ENCODE data around the gene TMEM121. TPM values are rescaled to one million over a fixed set of nuclear protein-coding genes. Genes with fewer than 3 reads are reported as not detected.
A peak's percentile ranks its signal among the peaks of the same experiment; 100 is the strongest.

Gene TMEM121
- polyA plus RNA-seq, 1 of the 3 experiments (the other 2 are of a cell fraction) = 9.1 TPM

DNA sequence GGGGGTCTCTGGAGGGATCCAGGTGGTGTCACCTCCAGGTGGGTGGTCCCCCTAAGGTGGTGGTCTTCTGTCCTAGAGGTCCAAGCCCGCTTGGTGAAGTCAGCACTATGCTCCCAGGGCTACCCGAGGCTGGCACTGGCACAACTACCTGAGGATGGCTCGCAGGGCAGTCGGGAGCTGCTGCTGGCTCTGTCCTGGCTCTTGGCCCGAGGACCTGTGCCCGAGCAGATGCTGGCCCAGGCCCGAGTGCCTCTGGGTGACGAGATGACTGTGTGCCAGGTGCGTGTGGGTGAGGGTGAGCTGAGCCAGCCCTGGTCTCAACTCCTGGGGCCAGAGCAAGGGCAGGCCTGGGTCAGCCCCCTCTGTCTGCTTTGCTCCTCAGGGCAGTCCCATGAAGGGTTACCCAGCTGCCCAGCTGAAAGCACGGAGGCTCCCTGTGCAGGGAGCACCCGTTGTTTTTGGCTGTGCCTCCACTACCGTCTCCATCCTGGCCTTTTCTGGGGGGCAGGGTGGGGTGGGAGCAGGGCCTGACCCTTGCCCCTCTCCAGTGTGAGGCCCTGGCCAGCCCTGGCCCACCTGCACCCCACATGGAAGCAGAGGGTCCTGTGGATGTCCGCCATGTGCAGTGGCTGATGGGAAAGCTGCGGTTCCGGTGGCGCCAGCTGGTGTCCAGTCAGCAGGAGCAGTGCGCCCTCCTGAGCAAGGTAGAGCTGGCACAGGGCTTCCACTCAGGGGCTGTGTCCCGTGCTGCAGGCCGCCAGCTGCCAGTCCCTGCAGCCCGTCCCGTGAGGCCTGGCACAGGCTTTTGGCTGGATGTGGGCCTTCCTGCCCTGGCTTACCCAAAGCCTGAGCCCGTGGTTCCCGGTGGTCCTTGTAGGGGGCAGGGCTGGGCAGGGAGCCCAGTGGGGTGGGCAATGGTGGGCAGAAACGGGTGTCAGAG lies 34.1 kb upstream of the TMEM121 start:
- H3K9me3 ChIP-seq = no peaks in the 10 kb centered on the region
- ChIA-PET CTCF (interaction anchor here (0.7 to 5.9 kb wide), 10 partner anchors 12 to 402 kb away, joined by 3 to 135 read pairs (median 6); partner anchors contain the start of gene TMEM121), POLR2A (no interaction called here)
- H3K27me3 ChIP-seq (ENCODE audit: insufficient read depth) = no peaks in the 10 kb centered on the region
- peaks cover 5 to 19% of the 10 kb centered on the region in 2 experiments; a peak in 2 of 4 replicates for H3K4me1 ChIP-seq (ENCODE audit: control insufficient read depth in 1 of 2, insufficient read depth in 2 of 2, low read depth in 1 of 2, low read length in 1 of 2)
- peak overlapping the region in 1 of 2 experiments; percentile 73; a peak in 2 of 4 replicates for H3K27ac ChIP-seq (ENCODE audit: low read depth in 2 of 2, low read length in 1 of 2)
- no peak overlapping the region for H2AFZ ChIP-seq (ENCODE audit: low read depth)
- H3K4me2 ChIP-seq = peak overlapping the region; percentile 96; the same call in 1 of the 2 replicates
- H4K20me1 ChIP-seq (ENCODE audit: insufficient read depth) = peaks cover 11% of the 10 kb centered on the region; the same call in 1 of the 2 replicates
- peaks cover 13% of the 10 kb centered on the region; the same call in 1 of the 2 replicates for H3K79me2 ChIP-seq (ENCODE audit: insufficient read depth)
- H3K9ac ChIP-seq = no peak overlapping the region
- 75% methylated on average over 6 of the region's 24 CpGs for WGBS (ENCODE audit: low lambda C conversion rate)
- H3K9me2 ChIP-seq = no peaks in the 10 kb centered on the region
- H3K4me3 ChIP-seq (ENCODE audit: low read depth in 2 of 2, low read length in 1 of 2) = peak overlapping the region; percentile 70 to 78; a peak in 3 of 4 replicates
- no peaks in the 10 kb centered on the region for H3K36me3 ChIP-seq (replicated peaks in 1 of 2; ENCODE audit: control insufficient read depth in 1 of 2, insufficient read depth in 2 of 2, low read length in 1 of 2)
- DNase-seq = no peak
- TF ChIP-seq USF2 (IDR thresholded peaks at IDR 0.05; ENCODE audit: borderline replicate concordance, low read depth, low read length) (no peak), CHD2 (IDR thresholded peaks at IDR 0.05; ENCODE audit: low read length, partially characterized antibody) (no peak), RFX5 (IDR thresholded peaks at IDR 0.05; ENCODE audit: low read length) (no peak), TCF12 (IDR thresholded peaks at IDR 0.05) (no peak), EP300 (IDR thresholded peaks at IDR 0.05; ENCODE audit: borderline replicate concordance in 1 of 2, low read depth in 1 of 2, low read length in 1 of 2) (no peak), GATA2 (CRISPR knock-in tag; IDR thresholded peaks at IDR 0.05) (no peak), MEF2A (IDR thresholded peaks at IDR 0.05; ENCODE audit: borderline replicate concordance, low read depth) (no peak), RXRA (IDR thresholded peaks at IDR 0.05; ENCODE audit: borderline replicate concordance, low read depth) (no peak), JUND (IDR thresholded peaks at IDR 0.05) (no peak), TAF1 (IDR thresholded peaks at IDR 0.05; ENCODE audit: borderline replicate concordance, low read depth, low read length) (no peak), ELF1 (IDR thresholded peaks at IDR 0.05) (no peak), NFIC (IDR thresholded peaks at IDR 0.05; ENCODE audit: borderline replicate concordance) (no peak), YY1 (IDR thresholded peaks at IDR 0.05; ENCODE audit: low read depth) (no peak), RAD21 (IDR thresholded peaks at IDR 0.05; ENCODE audit: low read length) (no peak), SMC3 (IDR thresholded peaks at IDR 0.05; ENCODE audit: low read depth, low read length) (no peak)
- TF ChIP-seq, protein P1, sequence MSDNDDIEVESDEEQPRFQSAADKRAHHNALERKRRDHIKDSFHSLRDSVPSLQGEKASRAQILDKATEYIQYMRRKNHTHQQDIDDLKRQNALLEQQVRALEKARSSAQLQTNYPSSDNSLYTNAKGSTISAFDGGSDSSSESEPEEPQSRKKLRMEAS (IDR thresholded peaks at IDR 0.05; ENCODE audit: low read depth) = no peak
- no peaks in the 10 kb centered on the region for H3F3A ChIP-seq (replicated peaks; ENCODE audit: insufficient read depth)

All from SK-N-SH (cell line).